ENCODE results near the gene GABRG3. TPM values are rescaled to one million over a fixed set of nuclear protein-coding genes. Genes with fewer than 3 reads are reported as not detected.

Gene GABRG3
- total RNA-seq, 1 experiment from 2014 or later = 0.15 TPM

DNA sequence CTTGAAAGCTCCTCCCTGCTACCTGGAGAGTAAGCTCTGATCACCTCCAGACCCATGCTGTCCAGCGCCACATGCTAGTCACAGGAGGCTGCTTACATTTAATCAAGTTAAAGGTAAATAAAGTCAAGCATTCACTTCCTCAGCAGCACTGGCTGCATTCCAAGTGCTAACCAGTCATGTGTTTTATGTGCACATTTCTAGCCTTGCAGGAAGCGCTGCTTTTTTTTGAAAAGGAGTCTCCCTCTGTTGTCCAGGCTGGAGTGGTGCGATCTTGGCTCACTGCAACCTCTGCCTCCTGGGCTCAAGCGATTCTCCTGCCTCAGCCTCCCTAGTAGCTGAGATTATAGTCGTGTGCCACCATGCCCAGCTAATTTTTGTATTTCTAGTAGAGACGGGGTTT is 279.2 kb downstream of the GABRG3 start:
- H4K20me1 ChIP-seq (ENCODE audit: control insufficient read depth, insufficient read depth, insufficient read length) = no peaks in the 10 kb centered on the region
- no peaks in the 10 kb centered on the region for H3K79me1 ChIP-seq (ENCODE audit: insufficient read depth, low read depth, low read length, poor library complexity, severe bottlenecking)
- no peak overlapping the region for H2BK20ac ChIP-seq (ENCODE audit: low read depth, low read length, poor library complexity, severe bottlenecking)
- H2BK12ac ChIP-seq (ENCODE audit: insufficient read length, low read depth, low read length) = no peak overlapping the region
- H3K27ac Mint-ChIP-seq = peak overlapping the region in 1 of 3 experiments; percentile 86; a peak in 1 of 7 replicates
- no peak overlapping the region for H3K56ac ChIP-seq (ENCODE audit: insufficient read length, low read depth, low read length)
- H3K4me1 ChIP-seq (ENCODE audit: insufficient read depth, low read length) = no peaks in the 10 kb centered on the region; the same call in 1 of the 2 replicates
- WGBS (ENCODE audit: extremely low coverage, insufficient read length, low lambda C conversion rate) = no CpG with 5 or more reads among the region's 6 CpGs
- no peak overlapping the region for H4K5ac ChIP-seq (ENCODE audit: insufficient read length, low read depth, low read length)
- no peak overlapping the region for H2BK15ac ChIP-seq (ENCODE audit: low read depth, low read length)
- H3K27me3 Mint-ChIP-seq (ENCODE audit: low read depth) = peaks cover 1% of the 10 kb centered on the region; the same call in 1 of the 2 replicates
- no peaks in the 10 kb centered on the region for H3K23me2 ChIP-seq (ENCODE audit: insufficient read length, low read depth, low read length, poor library complexity, severe bottlenecking)
- H3K4ac ChIP-seq (ENCODE audit: low read depth, low read length) = no peak overlapping the region
- no peak overlapping the region for H3K4me3 Mint-ChIP-seq
- no peaks in the 10 kb centered on the region for H3K36me3 Mint-ChIP-seq (ENCODE audit: insufficient read depth in 1 of 3, low read depth in 3 of 3)
- no peak overlapping the region for H2AFZ ChIP-seq (ENCODE audit: low read length)
- H4K91ac ChIP-seq (ENCODE audit: insufficient read length, low read depth, low read length) = no peak overlapping the region
- H3K14ac ChIP-seq (ENCODE audit: insufficient read depth, low read length) = no peak overlapping the region
- no peak overlapping the region for H4K8ac ChIP-seq (replicated peaks; ENCODE audit: insufficient read length, low read depth, low read length)
- H3K4me1 Mint-ChIP-seq = no peaks in the 10 kb centered on the region
- DNase-seq = no peak
- H3K27ac ChIP-seq (ENCODE audit: insufficient read length, low read depth, low read length) = no peak overlapping the region
- H3K9me3 Mint-ChIP-seq = peaks cover 0 to 3% of the 10 kb centered on the region in 2 experiments; a peak in 1 of 5 replicates
- H3K9ac ChIP-seq (ENCODE audit: extremely low read depth, insufficient read length, low read length) = no peak overlapping the region
- no peak overlapping the region for H3K4me2 ChIP-seq (ENCODE audit: insufficient read depth, insufficient read length, low read length)
- H2BK120ac ChIP-seq (ENCODE audit: low read depth, low read length, poor library complexity, severe bottlenecking) = no peak overlapping the region
- H3K23ac ChIP-seq (ENCODE audit: insufficient read length, low read depth, low read length) = no peak overlapping the region
- no peak overlapping the region for H3T11ph ChIP-seq (ENCODE audit: low read length)
- no peaks in the 10 kb centered on the region for H3K9me3 ChIP-seq (ENCODE audit: control insufficient read depth, low read depth, low read length)
- H2BK5ac ChIP-seq (ENCODE audit: insufficient read length, low read length) = no peak overlapping the region
- H2AK5ac ChIP-seq (ENCODE audit: insufficient read length, low read length) = no peak overlapping the region
- TF ChIP-seq, protein P1, sequence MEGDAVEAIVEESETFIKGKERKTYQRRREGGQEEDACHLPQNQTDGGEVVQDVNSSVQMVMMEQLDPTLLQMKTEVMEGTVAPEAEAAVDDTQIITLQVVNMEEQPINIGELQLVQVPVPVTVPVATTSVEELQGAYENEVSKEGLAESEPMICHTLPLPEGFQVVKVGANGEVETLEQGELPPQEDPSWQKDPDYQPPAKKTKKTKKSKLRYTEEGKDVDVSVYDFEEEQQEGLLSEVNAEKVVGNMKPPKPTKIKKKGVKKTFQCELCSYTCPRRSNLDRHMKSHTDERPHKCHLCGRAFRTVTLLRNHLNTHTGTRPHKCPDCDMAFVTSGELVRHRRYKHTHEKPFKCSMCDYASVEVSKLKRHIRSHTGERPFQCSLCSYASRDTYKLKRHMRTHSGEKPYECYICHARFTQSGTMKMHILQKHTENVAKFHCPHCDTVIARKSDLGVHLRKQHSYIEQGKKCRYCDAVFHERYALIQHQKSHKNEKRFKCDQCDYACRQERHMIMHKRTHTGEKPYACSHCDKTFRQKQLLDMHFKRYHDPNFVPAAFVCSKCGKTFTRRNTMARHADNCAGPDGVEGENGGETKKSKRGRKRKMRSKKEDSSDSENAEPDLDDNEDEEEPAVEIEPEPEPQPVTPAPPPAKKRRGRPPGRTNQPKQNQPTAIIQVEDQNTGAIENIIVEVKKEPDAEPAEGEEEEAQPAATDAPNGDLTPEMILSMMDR (conservative IDR thresholded peaks at IDR 0.05) = peak; percentile 27; the same call in 2 of the 3 replicates
- no peaks in the 10 kb centered on the region for H3K79me2 ChIP-seq (ENCODE audit: insufficient read depth, low read length)
- no peaks in the 10 kb centered on the region for H3K27me3 ChIP-seq (ENCODE audit: insufficient read depth, low read length)
- no peak overlapping the region for H3K18ac ChIP-seq (ENCODE audit: insufficient read length, low read depth, low read length)
